ENCODE results near the gene GLS2.
"Not testable (repeated sequence)": the region's sequence is repeated elsewhere in the genome, so short reads cannot be mapped to it uniquely, and the experiment has no call there.

DNA sequence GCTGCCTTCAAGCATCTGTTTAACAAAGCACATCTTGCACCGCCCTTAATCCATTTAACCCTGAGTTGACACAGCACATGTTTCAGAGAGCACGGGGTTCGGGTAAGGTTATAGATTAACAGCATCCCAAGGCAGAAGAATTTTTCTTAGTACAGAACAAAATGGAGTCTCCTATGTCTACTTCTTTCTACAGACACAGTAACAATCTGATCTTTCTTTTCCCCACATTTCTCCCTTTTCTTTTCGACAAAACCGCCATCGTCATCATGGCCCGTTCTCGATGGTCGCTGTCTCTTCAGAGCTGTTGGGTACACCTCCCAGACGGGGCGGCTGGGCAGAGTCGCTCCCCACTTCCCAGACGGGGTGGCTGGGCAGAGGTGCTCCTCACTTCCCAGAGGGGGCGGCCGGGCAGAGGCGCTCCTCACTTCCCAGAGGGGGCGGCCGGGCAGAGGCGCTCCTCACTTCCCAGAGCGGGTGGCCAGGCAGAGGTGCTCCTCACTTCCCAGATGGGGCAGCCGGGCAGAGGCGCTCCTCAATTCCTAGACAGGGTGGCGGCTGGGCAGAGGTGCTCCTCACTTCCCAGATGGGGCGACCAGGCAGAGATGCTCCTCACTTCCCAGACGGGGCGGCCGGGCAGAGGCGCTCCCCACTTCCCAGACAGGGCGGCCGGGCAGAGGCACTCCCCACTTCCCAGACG, 5.6 kb upstream of the GLS2 start:
- not testable (repeated sequence) for TF ChIP-seq POLR2A (IDR thresholded peaks at IDR 0.05)
- TF ChIP-seq, protein P1, sequence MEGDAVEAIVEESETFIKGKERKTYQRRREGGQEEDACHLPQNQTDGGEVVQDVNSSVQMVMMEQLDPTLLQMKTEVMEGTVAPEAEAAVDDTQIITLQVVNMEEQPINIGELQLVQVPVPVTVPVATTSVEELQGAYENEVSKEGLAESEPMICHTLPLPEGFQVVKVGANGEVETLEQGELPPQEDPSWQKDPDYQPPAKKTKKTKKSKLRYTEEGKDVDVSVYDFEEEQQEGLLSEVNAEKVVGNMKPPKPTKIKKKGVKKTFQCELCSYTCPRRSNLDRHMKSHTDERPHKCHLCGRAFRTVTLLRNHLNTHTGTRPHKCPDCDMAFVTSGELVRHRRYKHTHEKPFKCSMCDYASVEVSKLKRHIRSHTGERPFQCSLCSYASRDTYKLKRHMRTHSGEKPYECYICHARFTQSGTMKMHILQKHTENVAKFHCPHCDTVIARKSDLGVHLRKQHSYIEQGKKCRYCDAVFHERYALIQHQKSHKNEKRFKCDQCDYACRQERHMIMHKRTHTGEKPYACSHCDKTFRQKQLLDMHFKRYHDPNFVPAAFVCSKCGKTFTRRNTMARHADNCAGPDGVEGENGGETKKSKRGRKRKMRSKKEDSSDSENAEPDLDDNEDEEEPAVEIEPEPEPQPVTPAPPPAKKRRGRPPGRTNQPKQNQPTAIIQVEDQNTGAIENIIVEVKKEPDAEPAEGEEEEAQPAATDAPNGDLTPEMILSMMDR (IDR thresholded peaks at IDR 0.05): not testable (repeated sequence)

All from adrenal gland (tissue), 5 donors.